Middle frontal gyrus (tissue), 1 donor: ENCODE results near the gene KLLN.
"Not testable (repeated sequence)": the region's sequence is repeated elsewhere in the genome, so short reads cannot be mapped to it uniquely, and the experiment has no call there.

ENCODE experiments used
- DNase-seq: peaks from one replicate; pipeline ENCODE4 v3.0.0-alpha.2; 2015; ENCODE audit warnings: low spot score; ENCODE audit errors: extremely low spot score

Gene KLLN

DNA sequence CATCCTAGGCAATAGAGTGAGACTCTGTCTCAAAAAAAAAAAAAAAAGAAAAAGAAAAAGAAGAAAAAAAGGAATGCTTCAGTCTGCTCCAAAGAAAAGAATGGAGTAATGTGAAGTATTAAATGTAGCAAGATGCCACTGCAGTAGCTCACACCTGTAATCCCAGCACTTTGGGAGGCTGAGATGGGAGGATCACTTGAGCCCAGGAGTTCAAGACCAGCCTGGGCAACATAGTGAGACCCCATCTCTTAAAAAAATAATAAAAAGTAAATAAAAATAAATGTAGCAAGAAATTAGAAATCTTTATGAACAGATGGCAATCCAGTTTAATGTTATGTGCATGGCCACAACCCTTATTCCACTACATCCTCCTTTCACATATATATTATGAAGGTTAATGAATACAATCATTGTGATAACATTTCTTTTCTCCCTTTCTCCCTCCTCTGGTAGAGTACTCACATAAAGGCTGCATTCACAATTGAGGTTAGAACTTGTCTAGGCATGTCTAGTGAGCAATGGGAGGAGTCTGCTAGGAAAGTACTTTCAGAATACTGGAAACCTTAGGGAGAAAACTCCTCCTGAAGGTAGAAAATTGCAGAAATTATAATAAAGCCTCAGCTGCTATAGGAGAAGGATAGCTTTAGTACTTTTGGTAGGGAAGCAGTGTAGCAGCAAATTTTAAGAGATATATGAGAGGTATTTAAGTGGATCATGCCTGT, 20.4 kb downstream of the KLLN start:
- DNase-seq, result no peak

DNA sequence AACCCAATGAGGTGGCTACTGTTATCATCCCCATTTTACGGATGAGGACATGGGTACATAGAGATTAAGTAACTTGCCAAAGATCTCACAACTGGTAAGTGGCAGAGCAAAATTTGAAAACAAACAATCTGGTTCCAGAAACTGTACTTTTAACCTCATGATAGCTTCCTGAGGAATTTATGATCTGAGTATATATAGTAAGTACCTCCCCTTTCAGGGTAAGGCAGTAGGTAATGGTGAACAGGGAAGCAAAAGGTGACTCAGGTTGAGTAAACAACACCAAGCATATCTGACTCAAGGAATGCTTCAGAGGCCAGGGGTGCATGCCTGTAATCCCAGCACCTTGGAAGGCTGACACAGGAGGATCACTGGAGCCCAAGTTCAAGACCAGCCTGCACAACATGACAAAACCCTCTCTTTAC, 21.1 kb downstream of the KLLN start:
- DNase-seq, result no peak

DNA sequence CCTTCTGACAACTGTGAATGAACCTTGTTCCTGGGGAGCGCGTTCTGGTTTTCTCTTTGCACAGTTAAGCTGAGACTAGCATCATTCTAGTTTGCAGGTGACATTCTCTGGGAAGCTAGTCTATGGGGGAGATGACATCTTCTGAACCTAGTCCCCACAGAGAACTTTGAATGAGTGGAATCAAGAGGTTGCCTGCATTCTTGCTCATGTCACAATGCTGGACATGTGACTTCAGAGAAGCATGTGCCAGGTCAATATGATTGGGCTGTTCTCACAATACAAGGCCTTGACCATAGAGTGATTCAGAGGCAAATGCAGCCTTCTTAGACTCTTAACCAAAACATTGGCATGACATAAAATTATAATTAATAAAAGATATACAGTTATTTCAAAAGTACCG, 22.1 kb downstream of the KLLN start:
- DNase-seq, result no peak

DNA sequence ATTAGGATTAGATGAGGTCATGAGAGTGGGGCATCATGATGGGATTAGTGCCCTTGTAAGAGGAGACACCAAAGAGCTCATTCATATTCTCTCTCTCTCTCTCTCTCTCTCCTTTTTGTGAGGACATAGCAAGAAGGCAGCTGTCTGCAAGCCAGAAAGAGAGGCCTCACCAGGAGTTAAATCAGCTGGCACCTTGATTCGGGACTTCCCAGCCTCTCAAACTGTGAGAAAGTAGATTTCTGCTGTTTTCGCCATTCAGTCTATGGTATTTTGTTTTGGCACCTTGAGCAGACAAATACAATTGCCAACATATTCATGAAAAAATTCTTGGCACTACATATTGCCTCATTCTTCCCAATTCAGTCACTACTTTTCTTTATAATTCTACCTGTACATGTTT, 24.7 kb downstream of the KLLN start:
- no peak for DNase-seq

DNA sequence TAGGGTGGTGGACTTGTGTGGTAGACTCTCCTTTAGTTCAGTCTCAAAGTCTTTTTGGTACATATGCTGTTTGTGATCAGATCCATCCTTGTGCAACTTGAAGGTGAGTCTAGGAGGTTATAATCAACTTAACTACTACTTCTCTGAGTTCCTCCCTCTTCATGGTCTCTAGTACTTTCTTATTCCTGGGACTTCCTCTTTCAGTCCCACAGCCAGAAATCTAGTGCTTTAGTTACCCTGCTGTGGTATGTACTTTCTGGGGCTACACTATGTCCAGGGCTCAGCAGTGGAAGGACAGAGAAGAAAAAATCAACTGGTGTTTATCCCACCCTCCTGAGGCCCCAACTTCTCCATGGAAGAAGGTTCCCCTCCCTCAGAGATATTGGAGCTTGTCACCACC, 25.9 kb downstream of the KLLN start:
- no peak for DNase-seq

DNA sequence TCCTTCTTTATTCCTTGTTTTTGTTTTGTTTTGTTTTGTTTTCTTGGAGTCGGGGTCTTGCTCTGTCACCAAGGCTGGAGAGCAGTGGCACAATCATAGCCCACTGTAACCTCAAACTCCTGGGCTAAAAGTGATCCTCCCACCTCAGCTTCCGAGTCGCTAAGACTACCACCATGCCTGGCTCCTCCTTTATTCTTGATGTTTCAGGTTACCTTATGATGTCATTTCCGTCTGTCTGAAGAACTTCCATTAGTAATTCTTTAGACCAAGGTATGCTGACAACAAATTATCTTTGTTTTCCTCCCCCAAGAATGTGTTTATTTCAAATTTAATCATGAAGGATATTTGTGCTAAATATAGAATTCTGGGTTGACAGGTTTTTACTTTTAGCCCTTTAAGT, 27.2 kb downstream of the KLLN start:
- DNase-seq, result no peak

DNA sequence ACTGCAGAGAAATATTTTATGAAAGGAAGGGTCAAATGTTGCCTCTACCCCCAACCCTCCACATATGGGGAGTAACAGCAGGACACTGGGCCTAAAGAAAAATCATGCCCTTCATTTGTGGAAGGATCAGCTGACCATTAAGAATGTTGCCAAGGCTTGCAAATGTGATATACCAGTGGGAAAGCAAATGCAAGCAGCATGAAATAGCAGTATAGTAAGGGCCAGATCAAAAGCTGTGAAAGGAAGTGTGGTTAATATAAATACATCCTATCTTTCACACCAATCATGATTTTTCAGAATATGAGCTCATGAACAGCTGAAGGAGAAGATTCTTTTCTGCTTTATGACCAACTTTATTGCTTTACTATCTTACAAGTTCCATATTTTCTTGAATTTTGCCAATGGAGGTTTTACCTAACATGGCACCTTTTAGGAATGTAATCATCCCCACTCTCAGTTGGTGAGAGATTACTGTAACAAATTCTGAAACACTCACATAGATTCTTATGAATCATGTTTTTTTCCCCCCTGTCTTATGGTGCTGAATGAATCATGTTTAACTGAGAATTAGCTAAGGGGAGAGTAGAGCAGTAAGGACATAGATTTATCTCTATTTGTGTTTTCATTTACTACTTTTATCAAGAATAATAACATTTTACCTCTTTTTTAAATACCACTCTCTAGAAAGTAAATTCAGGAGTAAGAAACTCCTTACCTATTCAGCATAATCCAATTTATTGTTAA, 33.2 kb downstream of the KLLN start:
- no peak for DNase-seq

DNA sequence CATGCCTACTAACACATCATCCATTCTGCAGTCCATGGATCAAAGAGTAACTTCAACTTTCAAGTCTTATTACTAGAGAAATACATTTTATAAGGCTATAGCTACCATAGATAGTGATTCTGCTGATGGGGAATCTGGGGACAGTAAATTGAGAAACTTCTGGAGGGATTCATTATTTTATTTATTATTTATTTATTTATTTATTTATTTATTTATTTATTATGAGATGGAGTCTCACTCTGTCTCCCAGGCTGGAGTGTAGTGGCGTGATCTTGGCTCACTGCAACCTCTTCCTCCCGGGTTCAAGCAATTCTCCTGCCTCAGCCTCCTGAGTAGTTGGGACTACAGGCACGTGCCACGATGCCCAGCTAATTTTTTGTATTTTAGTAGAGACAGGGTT, 34.3 kb downstream of the KLLN start:
- not testable (repeated sequence) for DNase-seq

DNA sequence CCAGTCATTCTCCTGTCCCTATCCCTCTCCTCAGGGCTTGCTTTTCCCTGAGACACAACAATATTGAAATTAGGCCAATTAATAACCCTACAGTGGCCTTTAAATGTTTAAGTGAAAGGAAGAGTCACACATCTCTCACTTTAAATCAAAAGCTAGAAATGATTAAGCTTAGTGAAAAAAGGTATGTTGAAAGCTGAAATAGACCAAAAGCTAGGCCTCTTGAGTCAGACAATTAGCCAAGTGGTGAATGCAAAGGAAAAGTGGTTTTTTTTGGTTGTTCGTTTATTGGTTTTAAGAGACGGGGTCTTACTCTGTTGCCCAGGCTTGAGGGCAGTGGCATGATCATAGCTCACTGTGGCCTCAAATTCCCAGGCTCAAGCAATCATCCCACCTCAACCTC, 35.7 kb downstream of the KLLN start:
- no peak for DNase-seq

DNA sequence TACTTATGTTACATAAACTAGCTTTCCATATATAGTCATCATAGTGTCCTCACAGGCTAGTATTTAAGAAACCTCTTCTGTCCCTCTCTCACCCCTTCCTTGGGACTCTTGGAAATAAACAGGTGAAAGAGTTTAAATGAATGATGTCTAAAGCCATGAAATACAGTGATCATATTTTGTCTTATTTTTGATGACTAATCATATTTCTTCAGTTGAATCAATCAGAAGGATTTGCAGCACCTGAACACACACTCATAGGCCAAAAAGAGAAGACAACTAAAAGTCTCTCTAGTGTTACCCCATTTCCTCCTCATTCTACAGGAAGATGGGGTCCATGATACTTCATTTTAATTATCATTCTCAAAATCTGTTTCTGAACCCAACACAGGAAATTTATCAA, 36.7 kb downstream of the KLLN start:
- no peak for DNase-seq

DNA sequence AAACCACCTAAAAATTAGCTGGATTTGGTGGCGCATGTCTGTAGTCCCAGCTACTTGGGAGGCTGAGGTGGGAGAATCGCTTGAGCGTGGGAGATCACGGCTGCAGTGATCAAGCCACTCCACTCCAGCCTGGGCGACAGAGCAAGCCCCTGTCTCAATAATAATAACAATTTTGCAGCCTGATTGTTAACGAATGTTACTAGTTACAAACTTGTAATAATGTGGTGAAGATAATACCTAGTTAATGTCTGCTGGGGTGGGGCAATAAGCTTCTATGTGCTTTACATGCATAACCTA, 44.1 kb downstream of the KLLN start:
- no peak for DNase-seq

DNA sequence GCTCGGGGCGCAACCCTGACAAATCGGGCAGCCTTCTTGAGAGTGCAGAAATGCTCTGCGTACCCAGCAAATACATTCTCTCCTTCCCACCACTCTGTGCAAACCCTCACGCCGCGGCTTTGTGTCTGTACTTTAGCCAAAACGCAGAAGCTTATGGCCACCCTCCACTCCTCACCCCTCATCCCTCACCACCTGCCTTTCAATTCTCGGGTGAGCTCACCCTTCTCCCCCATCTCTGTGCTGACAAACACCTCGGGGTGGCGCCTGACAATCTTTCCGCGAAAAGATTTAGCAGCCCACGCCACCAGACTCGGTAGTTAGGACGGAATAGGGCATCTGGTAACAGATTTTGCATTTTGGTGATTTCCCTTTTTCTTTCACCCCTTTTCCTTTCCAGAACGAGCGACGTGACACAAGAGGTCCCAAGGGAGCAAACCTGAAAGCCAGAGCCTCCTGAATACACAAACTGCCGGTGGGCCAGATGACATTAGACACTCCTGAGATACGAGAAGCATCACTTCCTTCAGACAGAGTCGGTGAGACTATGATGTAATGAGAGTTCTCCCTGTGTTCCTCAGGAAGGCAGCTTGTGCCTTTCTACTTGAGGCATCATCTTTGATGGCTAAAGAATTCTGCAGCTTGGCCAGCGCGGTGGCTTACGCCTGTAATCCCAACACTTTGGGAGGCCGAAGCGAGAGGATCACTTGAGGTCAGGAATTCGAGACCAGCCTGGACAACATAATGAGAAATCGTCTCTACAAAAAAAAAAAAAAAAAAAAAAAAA, 44.6 kb downstream of the KLLN start:
- DNase-seq, result peak; percentile 9

DNA sequence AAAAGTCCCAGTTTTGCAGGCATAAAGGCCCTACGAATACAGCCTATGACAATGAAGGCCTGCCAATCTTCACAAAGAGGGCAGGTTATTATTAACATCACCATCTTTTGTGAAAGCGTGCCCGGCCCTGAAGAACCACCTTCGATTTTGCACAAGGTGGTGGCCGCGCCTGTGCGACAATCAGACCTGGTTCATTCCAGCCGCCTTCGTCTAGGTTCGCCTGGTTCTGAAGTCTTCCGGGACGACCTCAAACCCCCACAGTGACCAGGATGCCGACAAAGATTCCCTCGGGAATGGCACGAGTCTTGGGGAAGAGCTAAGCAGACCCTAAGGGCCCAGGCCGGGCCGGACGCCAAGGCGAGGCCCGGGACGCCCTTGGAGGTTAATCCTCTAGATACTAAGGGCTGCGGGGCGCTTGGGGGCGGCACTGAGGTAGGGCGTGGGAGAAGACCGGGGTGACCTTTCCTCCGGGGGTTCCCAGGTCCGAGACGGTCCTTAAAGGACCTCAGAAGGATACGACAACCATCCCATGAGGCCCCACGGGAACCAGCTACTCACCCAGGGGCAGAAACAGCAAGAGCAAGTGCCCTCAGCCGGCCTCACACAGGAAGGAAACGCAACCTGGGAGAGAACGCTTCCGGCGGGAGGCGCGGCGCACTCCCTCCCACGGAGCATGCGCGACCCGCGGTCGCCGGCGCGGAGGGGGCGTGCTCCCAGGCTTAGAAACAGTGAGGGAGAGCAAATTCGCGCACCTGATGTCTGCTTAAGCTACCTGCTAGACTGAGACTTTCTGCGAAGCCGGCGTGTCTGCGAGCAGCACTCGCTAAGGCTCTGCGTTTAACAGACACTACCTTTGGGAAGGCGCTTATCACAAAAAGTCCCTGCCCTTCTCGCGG, 45.5 kb downstream of the KLLN start, which contains the start of gene ATAD1:
ATAD1 (minus strand) TSS at position 618 of the 896 bp plus-strand sequence. CDS start 3,627 bp downstream, outside the sequence.
- peak; percentile 77 for DNase-seq

DNA sequence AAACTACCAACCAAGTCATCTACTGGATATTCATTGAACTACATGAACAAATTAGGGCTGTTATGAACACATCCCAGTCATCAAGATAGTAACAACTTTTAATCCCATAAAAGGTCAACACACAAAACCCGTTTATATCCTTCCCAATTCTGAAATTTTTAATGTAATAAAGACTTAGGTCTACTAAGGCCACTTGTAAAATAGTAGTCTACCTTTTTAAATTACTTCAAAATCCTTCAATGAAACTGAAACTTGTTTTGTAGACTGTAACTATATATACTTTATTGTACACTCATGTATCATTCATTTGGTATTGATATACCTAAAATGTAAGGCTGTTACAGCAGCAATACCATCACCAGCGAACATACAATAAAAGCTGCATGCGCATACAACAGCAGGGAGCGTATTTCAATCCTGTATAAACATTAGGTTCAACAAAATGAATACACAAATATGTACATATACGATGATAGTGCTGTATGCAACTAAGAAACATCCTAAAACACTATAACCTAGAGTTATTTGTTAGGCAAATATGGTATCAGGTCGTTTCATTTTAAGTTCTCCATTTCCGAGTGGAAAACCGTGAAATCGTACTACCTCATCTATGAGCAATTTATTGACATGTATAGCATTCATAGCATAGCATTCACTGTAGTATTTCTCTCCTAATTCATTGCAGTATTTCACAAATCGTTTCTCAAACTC, 46.3 kb downstream of the KLLN start:
- no peak for DNase-seq

DNA sequence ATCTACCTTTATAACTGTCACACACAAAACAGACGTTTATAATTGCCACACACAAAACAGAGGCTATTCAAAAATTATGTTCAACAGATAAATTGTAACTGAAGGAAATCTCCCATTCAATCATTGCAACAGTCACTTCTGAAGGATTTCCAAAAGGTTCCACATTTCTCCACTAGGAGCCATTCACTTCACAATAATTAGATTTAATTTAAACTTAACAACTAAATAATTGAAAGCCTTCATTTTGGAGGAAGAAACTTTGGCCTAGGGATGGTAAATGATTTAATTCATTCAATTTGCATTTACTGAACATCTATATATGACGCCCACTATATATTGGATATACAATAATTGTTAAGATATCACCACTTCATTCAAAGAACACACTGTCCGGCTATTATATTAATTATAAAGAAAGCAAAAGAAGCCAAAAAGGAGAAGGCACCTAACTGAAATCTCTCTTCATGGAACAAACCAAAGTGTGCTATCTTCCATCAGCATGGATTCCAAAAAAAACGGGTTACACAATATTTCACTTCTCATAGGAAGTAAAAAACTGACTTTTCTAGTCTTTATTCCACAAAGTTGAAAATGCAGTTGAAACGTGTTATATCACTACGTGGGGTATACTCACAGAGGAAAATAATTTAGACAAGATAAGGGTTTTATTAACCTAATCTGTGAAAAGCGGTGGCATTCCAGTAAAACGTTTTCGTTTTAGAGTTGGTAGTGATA, 47.0 kb downstream of the KLLN start:
- DNase-seq, result no peak
